H1 (cell line): Measurements from ENCODE around the gene SYNDIG1.

ENCODE experiments used
- BRCA1 ChIP-seq: IDR thresholded peaks from 2 replicates; pipeline ENCODE4 v1.6.1; 2012; ENCODE audit warnings: low read depth, low read length, improper control_type of control experiment
- CBX5 ChIP-seq: fragments of 300-800, 300-1000 bp; sonication (generic); IDR thresholded peaks from 2 replicates; pipeline ENCODE4 v1.7.1; 2016; ENCODE audit warnings: antibody characterized with exemption, low read length, low read depth
- CBX8 ChIP-seq: fragments of 300-800, 300-1000 bp; sonication (generic); IDR thresholded peaks from 2 replicates; pipeline ENCODE4 v1.7.1; 2016; ENCODE audit warnings: low read depth, low read length, borderline replicate concordance
- CHD1 ChIP-seq: IDR thresholded peaks from 2 replicates; pipeline ENCODE4 v1.6.1; 2012; ENCODE audit warnings: low read depth, low read length, improper control_type of control experiment
- EZH2 ChIP-seq: fragments of 200-600 bp; sonication (generic); IDR thresholded peaks from 2 replicates; pipeline ENCODE4 v1.7.1; 2012; ENCODE audit warnings: low read depth, mild to moderate bottlenecking, moderate library complexity, low read length, inconsistent platforms; ENCODE audit not compliant: severe bottlenecking
- MAX ChIP-seq: IDR thresholded peaks from 2 replicates; pipeline ENCODE4 v1.6.1; 2012; ENCODE audit warnings: inconsistent platforms
- POLR2A ChIP-seq, 2 experiments: IDR thresholded peaks; 1 replicate in 1 of 2; 2 replicates in 1 of 2; pipeline ENCODE4 v1.6.1; 2011; ENCODE audit warnings: low read depth in 2 of 2, low read length in 2 of 2, mild to moderate bottlenecking in 2 of 2; ENCODE audit errors: control extremely low read depth in 1 of 2
- SUZ12 ChIP-seq: fragments of 200-600 bp; sonication (generic); IDR thresholded peaks from 2 replicates; pipeline ENCODE4 v1.6.1; 2012; ENCODE audit warnings: mild to moderate bottlenecking, inconsistent platforms, low read length, moderate library complexity, mixed read lengths
- TAF1 ChIP-seq: IDR thresholded peaks from 2 replicates; pipeline ENCODE4 v1.6.1; 2011; ENCODE audit warnings: mild to moderate bottlenecking, low read depth, low read length
- TF ChIP-seq, protein P1 (sequence below), 3 experiments: IDR thresholded peaks; 1 replicate in 2 of 3; 2 replicates in 1 of 3; pipeline versions ENCODE4 v1.5.1 to v1.6.1; 2011; ENCODE audit warnings: low read length in 3 of 3, mild to moderate bottlenecking in 3 of 3, inconsistent platforms in 2 of 3, low read depth in 1 of 3, moderate library complexity in 1 of 3; ENCODE audit not compliant: insufficient read depth in 1 of 3; ENCODE audit errors: control extremely low read depth in 1 of 3

GRCh38 chr20:24610341-24611115, 141.1 kb downstream of the SYNDIG1 start:
- TF ChIP-seq, protein P1, sequence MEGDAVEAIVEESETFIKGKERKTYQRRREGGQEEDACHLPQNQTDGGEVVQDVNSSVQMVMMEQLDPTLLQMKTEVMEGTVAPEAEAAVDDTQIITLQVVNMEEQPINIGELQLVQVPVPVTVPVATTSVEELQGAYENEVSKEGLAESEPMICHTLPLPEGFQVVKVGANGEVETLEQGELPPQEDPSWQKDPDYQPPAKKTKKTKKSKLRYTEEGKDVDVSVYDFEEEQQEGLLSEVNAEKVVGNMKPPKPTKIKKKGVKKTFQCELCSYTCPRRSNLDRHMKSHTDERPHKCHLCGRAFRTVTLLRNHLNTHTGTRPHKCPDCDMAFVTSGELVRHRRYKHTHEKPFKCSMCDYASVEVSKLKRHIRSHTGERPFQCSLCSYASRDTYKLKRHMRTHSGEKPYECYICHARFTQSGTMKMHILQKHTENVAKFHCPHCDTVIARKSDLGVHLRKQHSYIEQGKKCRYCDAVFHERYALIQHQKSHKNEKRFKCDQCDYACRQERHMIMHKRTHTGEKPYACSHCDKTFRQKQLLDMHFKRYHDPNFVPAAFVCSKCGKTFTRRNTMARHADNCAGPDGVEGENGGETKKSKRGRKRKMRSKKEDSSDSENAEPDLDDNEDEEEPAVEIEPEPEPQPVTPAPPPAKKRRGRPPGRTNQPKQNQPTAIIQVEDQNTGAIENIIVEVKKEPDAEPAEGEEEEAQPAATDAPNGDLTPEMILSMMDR (IDR thresholded peaks at IDR 0.05; ENCODE audit: control extremely low read depth in 1 of 3, insufficient read depth in 1 of 3, low read depth in 1 of 3, low read length in 3 of 3), result no peak
- TF ChIP-seq TAF1 (no peak), MAX (no peak), CHD1 (no peak), CBX5 (no peak), POLR2A (IDR thresholded peaks at IDR 0.05; ENCODE audit: control extremely low read depth in 1 of 2, low read depth in 2 of 2, low read length in 2 of 2) (no peak), CBX8 (no peak), SUZ12 (no peak), EZH2 (no peak), BRCA1 (no peak)
